HG03139 (cell line): ENCODE data around the gene JAK3.
A peak's percentile ranks its signal among the peaks of the same experiment; 100 is the strongest.
"Not testable (repeated sequence)": the region's sequence is repeated elsewhere in the genome, so short reads cannot be mapped to it uniquely, and the experiment has no call there.

Source experiments
- ATAC-seq: cut with Tn5 transposase; IDR thresholded peaks from one replicate; pipeline ENCODE4 v1.9.1; 2021; ENCODE audit not compliant: unreplicated experiment

Gene JAK3

GRCh38 chr19:17778968-17779929 is 68.5 kb downstream of the JAK3 start:
- no peak for ATAC-seq

GRCh38 chr19:17778251-17778967 is 69.4 kb downstream of the JAK3 start:
- no peak for ATAC-seq

- ATAC-seq: not testable (repeated sequence)
These were observed 69.9 kb downstream of the JAK3 start for GRCh38 chr19:17777840-17778239.

DNA sequence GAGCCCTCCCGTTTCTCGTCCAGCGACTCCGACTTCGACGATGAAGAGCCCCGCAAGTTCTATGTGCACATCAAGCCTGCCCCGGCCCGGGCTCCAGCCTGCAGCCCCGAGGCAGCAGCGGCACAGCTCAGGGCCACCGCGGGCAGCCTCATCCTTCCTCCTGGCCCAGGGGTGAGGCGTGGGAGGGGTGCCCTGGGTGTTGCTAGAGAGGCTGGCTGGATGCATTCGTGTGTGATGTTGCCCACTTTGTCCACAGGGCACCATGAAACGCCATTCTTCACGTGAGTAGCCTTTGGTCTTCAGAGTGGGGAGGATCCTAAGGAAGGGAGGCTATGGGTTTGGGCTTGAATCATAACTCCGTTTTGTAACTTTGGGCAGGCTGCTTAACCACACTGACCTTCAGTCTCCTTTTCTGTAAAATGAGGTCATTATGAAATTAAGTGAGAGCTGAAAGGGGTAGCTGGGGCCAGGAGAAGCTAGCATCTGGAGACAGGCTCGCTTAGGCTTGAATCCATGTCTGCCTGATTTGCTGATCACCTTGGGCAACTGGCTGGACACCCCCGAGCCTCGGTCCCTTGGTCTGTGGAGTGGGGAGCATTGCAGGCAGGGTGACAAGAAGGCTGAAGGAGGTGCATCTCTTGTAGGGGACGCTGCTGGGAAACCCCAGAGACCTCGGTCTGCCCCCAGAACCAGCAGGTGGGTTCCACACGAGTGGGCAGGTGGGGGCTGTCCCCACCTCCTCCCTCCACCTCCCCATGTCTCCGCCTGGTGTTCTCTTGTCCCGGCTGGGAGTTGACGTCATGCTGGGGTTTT is 71.6 kb downstream of the JAK3 start:
- peak; percentile 68 for ATAC-seq

GRCh38 chr19:17775245-17775927 is 72.4 kb downstream of the JAK3 start:
- ATAC-seq: no peak
